Measurements from ENCODE around the gene SCARB1. TPM values are rescaled to one million over a fixed set of nuclear protein-coding genes. Genes with fewer than 3 reads are reported as not detected.

The SCARB1 gene
- total RNA-seq, 1 donor from 2014 or later, result 25.1 TPM

- H3K27me3 Mint-ChIP-seq (ENCODE audit: unreplicated experiment), result peaks cover 3% of the 10 kb centered on the region
- TF ChIP-seq CTCF (IDR thresholded peaks at IDR 0.05; ENCODE audit: partially characterized antibody, unreplicated experiment), result no peak
- H3K4me3 Mint-ChIP-seq (ENCODE audit: unreplicated experiment), result no peak overlapping the region
- peaks cover 2% of the 10 kb centered on the region for H3K9me3 Mint-ChIP-seq (ENCODE audit: unreplicated experiment)
- peak overlapping the region; percentile 62 for H3K27ac Mint-ChIP-seq (ENCODE audit: unreplicated experiment)
- DNase-seq, result no peak
- peaks cover 12% of the 10 kb centered on the region for H3K4me1 Mint-ChIP-seq (ENCODE audit: low read depth, unreplicated experiment)
- peaks cover 3% of the 10 kb centered on the region for H3K36me3 Mint-ChIP-seq (ENCODE audit: unreplicated experiment)
Measured at GRCh38 chr12:124733086-124733485, 130.6 kb downstream of the SCARB1 start.

GRCh38 chr12:124732275-124733075 lies 131.2 kb downstream of the SCARB1 start:
- DNase-seq, result no peak
- H3K27ac Mint-ChIP-seq (ENCODE audit: unreplicated experiment), result peak overlapping the region; percentile 62
- peaks cover 2% of the 10 kb centered on the region for H3K9me3 Mint-ChIP-seq (ENCODE audit: unreplicated experiment)

GRCh38 chr12:124731869-124732268 lies 131.8 kb downstream of the SCARB1 start:
- Mint-ChIP-seq H3K36me3 (ENCODE audit: unreplicated experiment) (peaks cover 3% of the 10 kb centered on the region), H3K27ac (ENCODE audit: unreplicated experiment) (no peak overlapping the region), H3K9me3 (ENCODE audit: unreplicated experiment) (peaks cover 2% of the 10 kb centered on the region), H3K4me3 (ENCODE audit: unreplicated experiment) (no peak overlapping the region), H3K4me1 (ENCODE audit: low read depth, unreplicated experiment) (peaks cover 14% of the 10 kb centered on the region), H3K27me3 (ENCODE audit: unreplicated experiment) (peaks cover 3% of the 10 kb centered on the region)
- DNase-seq, result no peak
- TF ChIP-seq CTCF (IDR thresholded peaks at IDR 0.05; ENCODE audit: partially characterized antibody, unreplicated experiment), result no peak

More at GRCh38 chr12:124732275-124733075, 131.2 kb downstream of the SCARB1 start:
- Mint-ChIP-seq H3K27me3 (ENCODE audit: unreplicated experiment) (peaks cover 3% of the 10 kb centered on the region), H3K4me3 (ENCODE audit: unreplicated experiment) (no peak overlapping the region), H3K36me3 (ENCODE audit: unreplicated experiment) (peaks cover 3% of the 10 kb centered on the region), H3K4me1 (ENCODE audit: low read depth, unreplicated experiment) (peaks cover 12% of the 10 kb centered on the region)
- TF ChIP-seq CTCF (IDR thresholded peaks at IDR 0.05; ENCODE audit: partially characterized antibody, unreplicated experiment), result no peak

GRCh38 chr12:124730455-124730932 lies 133.2 kb downstream of the SCARB1 start:
- Mint-ChIP-seq H3K4me3 (ENCODE audit: unreplicated experiment) (no peak overlapping the region), H3K27me3 (ENCODE audit: unreplicated experiment) (peaks cover 7% of the 10 kb centered on the region), H3K9me3 (ENCODE audit: unreplicated experiment) (peaks cover 8% of the 10 kb centered on the region), H3K27ac (ENCODE audit: unreplicated experiment) (no peak overlapping the region), H3K36me3 (ENCODE audit: unreplicated experiment) (peaks cover 3% of the 10 kb centered on the region), H3K4me1 (ENCODE audit: low read depth, unreplicated experiment) (peaks cover 22% of the 10 kb centered on the region)
- no peak for DNase-seq
- TF ChIP-seq CTCF (IDR thresholded peaks at IDR 0.05; ENCODE audit: partially characterized antibody, unreplicated experiment), result no peak

GRCh38 chr12:124727922-124728321 lies 135.7 kb downstream of the SCARB1 start:
- Mint-ChIP-seq H3K9me3 (ENCODE audit: unreplicated experiment) (peaks cover 8% of the 10 kb centered on the region), H3K4me3 (ENCODE audit: unreplicated experiment) (no peak overlapping the region), H3K27ac (ENCODE audit: unreplicated experiment) (no peak overlapping the region), H3K27me3 (ENCODE audit: unreplicated experiment) (peaks cover 6% of the 10 kb centered on the region), H3K36me3 (ENCODE audit: unreplicated experiment) (peaks cover 7% of the 10 kb centered on the region), H3K4me1 (ENCODE audit: low read depth, unreplicated experiment) (peaks cover 16% of the 10 kb centered on the region)
- no peak for TF ChIP-seq CTCF (IDR thresholded peaks at IDR 0.05; ENCODE audit: partially characterized antibody, unreplicated experiment)
- DNase-seq, result no peak
